Measurements from ENCODE around the gene ARHGEF11. TPM values are rescaled to one million over a fixed set of nuclear protein-coding genes. Genes with fewer than 3 reads are reported as not detected.

Gene ARHGEF11
- total RNA-seq, 2 donors from 2014 or later = 35.2 to 43.3 TPM

DNA sequence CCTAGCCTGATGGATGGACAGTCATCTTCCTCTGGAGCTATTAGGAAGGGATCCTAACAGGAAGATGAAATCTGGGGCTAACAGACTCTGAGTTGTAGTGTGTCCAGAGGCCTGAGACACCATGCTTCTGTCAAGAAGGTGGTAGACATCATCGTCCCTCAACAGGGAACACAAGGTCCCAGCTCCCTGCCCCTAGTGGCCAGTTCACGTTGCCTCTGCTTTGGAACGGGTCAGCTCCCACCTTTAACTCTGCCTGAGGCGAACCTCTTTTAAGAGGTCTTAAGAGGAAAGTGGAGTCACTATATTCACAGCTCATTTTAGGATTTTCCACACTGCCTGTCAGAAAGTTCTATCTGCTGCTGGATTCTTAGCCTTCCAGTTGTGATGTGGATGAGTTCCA, 96.8 kb downstream of the ARHGEF11 start:
- no peaks in the 10 kb centered on the region for H3K4me1 ChIP-seq
- H3K27me3 ChIP-seq = no peaks in the 10 kb centered on the region
- H3K9ac ChIP-seq (ENCODE audit: low read depth in 2 of 2, low read length in 2 of 2) = no peak overlapping the region
- H3K9me3 ChIP-seq = no peaks in the 10 kb centered on the region
- intact Hi-C loops (cut with DNase I) = no loop called here
- TF ChIP-seq, protein P1, sequence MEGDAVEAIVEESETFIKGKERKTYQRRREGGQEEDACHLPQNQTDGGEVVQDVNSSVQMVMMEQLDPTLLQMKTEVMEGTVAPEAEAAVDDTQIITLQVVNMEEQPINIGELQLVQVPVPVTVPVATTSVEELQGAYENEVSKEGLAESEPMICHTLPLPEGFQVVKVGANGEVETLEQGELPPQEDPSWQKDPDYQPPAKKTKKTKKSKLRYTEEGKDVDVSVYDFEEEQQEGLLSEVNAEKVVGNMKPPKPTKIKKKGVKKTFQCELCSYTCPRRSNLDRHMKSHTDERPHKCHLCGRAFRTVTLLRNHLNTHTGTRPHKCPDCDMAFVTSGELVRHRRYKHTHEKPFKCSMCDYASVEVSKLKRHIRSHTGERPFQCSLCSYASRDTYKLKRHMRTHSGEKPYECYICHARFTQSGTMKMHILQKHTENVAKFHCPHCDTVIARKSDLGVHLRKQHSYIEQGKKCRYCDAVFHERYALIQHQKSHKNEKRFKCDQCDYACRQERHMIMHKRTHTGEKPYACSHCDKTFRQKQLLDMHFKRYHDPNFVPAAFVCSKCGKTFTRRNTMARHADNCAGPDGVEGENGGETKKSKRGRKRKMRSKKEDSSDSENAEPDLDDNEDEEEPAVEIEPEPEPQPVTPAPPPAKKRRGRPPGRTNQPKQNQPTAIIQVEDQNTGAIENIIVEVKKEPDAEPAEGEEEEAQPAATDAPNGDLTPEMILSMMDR (IDR thresholded peaks at IDR 0.05) = no peak
- no peak overlapping the region for H3K27ac ChIP-seq
- H3K4me3 ChIP-seq = no peak overlapping the region
- no peak for DNase-seq
- H3K36me3 ChIP-seq = peaks cover 5% of the 10 kb centered on the region

DNA sequence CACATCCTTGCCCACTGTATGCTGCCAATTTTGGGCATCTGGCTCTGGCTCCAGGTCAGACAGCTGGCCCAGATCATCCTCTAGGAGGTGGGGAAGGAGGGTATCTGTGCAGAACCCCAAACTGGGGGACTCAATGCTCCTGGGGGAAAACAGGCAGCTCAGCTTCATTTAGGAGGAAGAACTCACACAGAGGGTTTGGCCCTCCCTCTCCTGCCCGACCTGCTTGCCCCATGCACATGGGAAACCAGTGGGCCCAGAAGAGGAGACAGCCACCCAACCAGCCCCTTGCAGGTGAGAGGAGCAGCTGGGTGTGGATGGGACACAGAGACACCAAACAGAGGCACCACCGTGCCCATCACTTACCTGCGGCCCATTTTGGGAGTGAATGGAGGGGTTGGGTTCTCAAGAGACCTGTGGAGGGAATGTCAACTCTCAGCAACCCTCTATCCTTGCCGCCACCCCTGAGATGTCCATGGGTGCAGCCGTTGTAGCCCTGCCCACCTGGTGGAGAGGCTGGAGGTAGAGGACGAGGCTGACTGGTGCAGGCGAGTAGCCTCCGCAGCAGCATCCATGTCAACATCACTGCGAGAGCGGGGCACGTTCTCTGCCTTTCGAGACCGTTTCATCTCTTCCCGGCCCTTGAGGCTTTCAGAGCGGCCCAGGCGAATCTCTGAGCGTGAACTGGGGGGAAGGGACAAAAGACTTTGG, 97.6 kb downstream of the ARHGEF11 start:
- TF ChIP-seq, protein P1 (IDR thresholded peaks at IDR 0.05) = no peak
- Histone ChIP-seq H3K9ac (ENCODE audit: low read depth in 2 of 2, low read length in 2 of 2) (no peak overlapping the region), H3K9me3 (no peaks in the 10 kb centered on the region), H3K27ac (no peak overlapping the region), H3K4me3 (no peak overlapping the region), H3K4me1 (no peaks in the 10 kb centered on the region), H3K27me3 (no peaks in the 10 kb centered on the region), H3K36me3 (peaks cover 5% of the 10 kb centered on the region)
- DNase-seq = no peak
- intact Hi-C loops (cut with DNase I) = no loop called here

DNA sequence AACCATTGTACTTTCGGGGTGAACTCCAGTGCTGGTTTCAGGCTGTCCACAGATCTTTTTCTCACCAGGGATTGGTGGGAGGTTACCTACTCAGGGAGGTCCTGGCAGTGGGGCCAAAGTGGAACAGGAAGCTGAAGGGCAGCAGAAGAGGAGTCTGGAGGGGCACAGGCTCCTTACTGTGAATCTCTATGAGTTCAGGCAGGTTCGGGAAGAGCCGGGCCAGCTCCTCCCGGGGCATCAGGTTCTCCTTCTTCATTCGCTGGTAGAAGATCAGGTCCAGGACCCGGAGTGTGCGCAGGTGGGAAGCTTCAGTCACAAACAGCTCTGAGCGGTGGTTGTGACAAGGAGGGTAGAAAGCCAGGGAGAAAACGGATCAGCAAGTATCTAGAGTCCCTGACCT, 98.4 kb downstream of the ARHGEF11 start:
- Histone ChIP-seq H3K27ac (no peak overlapping the region), H3K9ac (ENCODE audit: low read depth in 2 of 2, low read length in 2 of 2) (no peak overlapping the region), H3K9me3 (no peaks in the 10 kb centered on the region), H3K27me3 (no peaks in the 10 kb centered on the region), H3K4me1 (no peaks in the 10 kb centered on the region), H3K36me3 (peaks cover 11% of the 10 kb centered on the region), H3K4me3 (no peak overlapping the region)
- intact Hi-C loops (cut with DNase I) = no loop called here
- TF ChIP-seq, protein P1 (IDR thresholded peaks at IDR 0.05) = no peak
- DNase-seq = no peak

DNA sequence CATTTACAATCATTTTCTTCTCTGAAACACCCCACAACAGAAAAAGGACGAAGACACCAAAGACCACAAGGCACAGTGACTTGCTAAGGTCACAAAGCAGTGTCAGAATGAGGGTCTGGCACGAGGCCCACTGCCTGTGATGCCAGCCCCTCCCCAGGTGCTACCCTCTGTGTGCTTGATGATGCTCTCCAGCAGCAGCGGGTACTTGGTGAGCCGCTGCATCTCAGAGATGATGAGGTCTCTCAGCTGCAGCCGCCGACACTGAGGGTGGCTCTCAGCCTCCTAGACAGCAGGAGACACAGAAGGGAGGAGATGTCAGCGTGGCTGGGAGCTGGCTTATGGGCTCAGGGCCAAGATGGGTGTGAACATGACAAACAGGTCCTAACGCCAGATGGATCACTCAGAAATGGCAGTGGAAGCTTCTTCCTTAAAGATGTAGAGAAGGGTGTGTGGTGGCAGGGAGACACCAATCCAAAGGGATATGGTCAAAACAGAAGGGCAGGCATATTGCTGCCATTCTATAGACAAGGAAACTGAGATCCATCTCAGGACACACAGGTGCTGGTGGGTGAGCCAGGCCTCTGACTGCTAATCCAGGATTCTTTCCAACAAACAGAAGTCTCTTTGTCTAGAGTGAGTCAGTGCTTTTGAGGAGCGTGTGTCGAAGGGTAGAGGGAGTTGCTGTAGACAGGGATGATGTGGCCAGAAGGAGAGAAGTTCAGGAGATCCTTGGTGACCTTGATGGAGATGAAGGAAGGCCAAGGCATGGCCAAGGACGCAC, 99.5 kb downstream of the ARHGEF11 start:
- intact Hi-C loops (cut with DNase I) = no loop called here
- peak; percentile 52 for DNase-seq
- H3K9ac ChIP-seq (ENCODE audit: low read depth in 2 of 2, low read length in 2 of 2) = no peak overlapping the region
- no peak overlapping the region for H3K27ac ChIP-seq
- H3K9me3 ChIP-seq = no peaks in the 10 kb centered on the region
- TF ChIP-seq, protein P1 (IDR thresholded peaks at IDR 0.05) = no peak
- no peaks in the 10 kb centered on the region for H3K4me1 ChIP-seq
- H3K4me3 ChIP-seq = no peak overlapping the region
- H3K36me3 ChIP-seq = peaks cover 11% of the 10 kb centered on the region
- H3K27me3 ChIP-seq = no peaks in the 10 kb centered on the region

DNA sequence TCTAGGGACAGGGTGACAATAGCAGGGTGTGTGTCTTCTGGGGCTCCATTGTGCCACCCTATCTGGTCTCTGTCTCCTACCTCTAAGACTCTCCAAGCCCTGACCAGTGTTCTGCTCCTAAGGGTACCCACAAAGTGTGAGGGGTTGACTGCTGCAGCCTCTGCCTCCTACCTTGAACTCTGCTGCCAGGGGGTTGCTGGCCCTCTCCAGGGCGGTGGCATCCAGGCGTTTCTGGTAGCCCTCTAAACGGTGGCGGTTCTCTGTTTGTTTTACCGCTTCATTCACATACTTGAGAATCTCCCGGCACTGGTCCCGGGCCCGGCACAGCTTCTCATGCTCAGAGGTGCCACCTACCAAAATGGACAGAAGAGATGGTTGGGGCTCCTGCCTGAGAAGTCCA, 100.7 kb downstream of the ARHGEF11 start:
- Histone ChIP-seq H3K27me3 (no peaks in the 10 kb centered on the region), H3K9me3 (no peaks in the 10 kb centered on the region)
- DNase-seq = no peak

More for the DNA sequence above, 100.7 kb downstream of the ARHGEF11 start:
- Histone ChIP-seq H3K4me1 (no peaks in the 10 kb centered on the region), H3K4me3 (no peak overlapping the region), H3K27ac (no peak overlapping the region), H3K9ac (ENCODE audit: low read depth in 2 of 2, low read length in 2 of 2) (no peak overlapping the region), H3K36me3 (peaks cover 11% of the 10 kb centered on the region)
- TF ChIP-seq, protein P1 (IDR thresholded peaks at IDR 0.05) = no peak
- intact Hi-C loops (cut with DNase I) = no loop called here

Measured in colonic mucosa (tissue), 4 donors.